MCF 10A (cell line): ENCODE results near the gene MBTD1. TPM values are rescaled to one million over a fixed set of nuclear protein-coding genes. Genes with fewer than 3 reads are reported as not detected.

Experiments
- BruUV-seq: library from RNA; stranded (reverse); fragments of 400-500 nt; replicated peaks from 2 replicates; lab custom pipeline; 2021; lab: Mats Ljungman, UMichigan
- CTCF ChIA-PET: fragments of 300-600 bp; sonication (Branson Sonifier 250); formaldehyde crosslinking; extraction: SDS; loops from one replicate; lab custom pipeline; 2021; ENCODE audit warnings: antibody characterized with exemption, inconsistent platforms; lab: Yijun Ruan, JAX
- POLR2A ChIA-PET: fragments of 300-600, 350-650 bp; sonication (Branson Sonifier 250); formaldehyde crosslinking; extraction: SDS; loops from one replicate; lab custom pipeline; 2020; ENCODE audit warnings: antibody characterized with exemption, inconsistent platforms; lab: Yijun Ruan, JAX
- DNase-seq: peaks from one replicate; pipeline ENCODE4 v3.0.0-alpha.2; 2018; ENCODE audit not compliant: unreplicated experiment
- H3K27ac Mint-ChIP-seq: one replicate; pipeline ENCODE4 v1.8.0; 2022; ENCODE audit warnings: mild to moderate bottlenecking, low read depth, mixed read lengths; ENCODE audit not compliant: unreplicated experiment
- H3K27me3 Mint-ChIP-seq: one replicate; pipeline ENCODE4 v1.8.0; 2022; ENCODE audit warnings: mixed read lengths; ENCODE audit not compliant: insufficient read depth, unreplicated experiment
- H3K36me3 Mint-ChIP-seq: one replicate; pipeline ENCODE4 v1.8.0; 2022; ENCODE audit warnings: mild to moderate bottlenecking, moderate library complexity, mixed read lengths; ENCODE audit not compliant: insufficient read depth, unreplicated experiment
- H3K4me1 Mint-ChIP-seq: one replicate; pipeline ENCODE4 v1.8.0; 2022; ENCODE audit warnings: mixed read lengths; ENCODE audit not compliant: insufficient read depth, unreplicated experiment
- H3K4me3 Mint-ChIP-seq: one replicate; pipeline ENCODE4 v1.8.0; 2022; ENCODE audit warnings: mild to moderate bottlenecking, moderate library complexity, mixed read lengths; ENCODE audit not compliant: unreplicated experiment
- H3K9me3 Mint-ChIP-seq: one replicate; pipeline ENCODE4 v1.8.0; 2022; ENCODE audit warnings: mixed read lengths; ENCODE audit not compliant: unreplicated experiment
- intact Hi-C: fragments of 100-400 bp; cut with micrococcal nuclease; formaldehyde crosslinking; loops from 2 replicates; pipeline ENCODE4 v1.14.1; 2022
- total RNA-seq: library from RNA; stranded (reverse); gene quantifications from 2 replicates; pipeline ENCODE4 v1.2.3, GENCODE V29; 2022
- TF ChIP-seq, protein P1 (sequence below): fragments of 200-600 bp; IDR thresholded peaks from one replicate; pipeline ENCODE4 v1.8.0; 2022; ENCODE audit warnings: antibody characterized with exemption, mild to moderate bottlenecking; ENCODE audit not compliant: unreplicated experiment

Gene MBTD1
- total RNA-seq, 1 experiment from 2014 or later: 7.7 TPM

DNA sequence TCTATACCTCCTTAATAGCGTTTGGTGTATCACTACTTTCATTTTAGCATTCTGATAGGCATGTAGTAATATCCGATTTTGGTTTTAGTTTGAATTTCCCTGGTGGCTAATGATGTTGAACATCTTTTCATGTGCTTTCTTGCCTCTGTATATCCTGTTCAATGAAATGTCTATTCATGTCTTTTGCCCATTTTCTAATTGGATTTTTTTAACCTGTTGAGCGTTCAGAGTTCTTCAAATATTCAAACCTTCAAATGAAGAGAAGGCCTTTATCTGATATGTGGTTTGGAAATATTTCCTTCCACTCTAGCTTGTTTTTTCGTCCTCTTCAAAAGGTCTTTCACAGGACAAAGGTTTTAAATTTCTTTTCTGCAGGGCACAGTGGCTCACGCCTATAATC is 108.9 kb downstream of the MBTD1 start:
- H3K27me3 Mint-ChIP-seq: no peaks in the 10 kb centered on the region
- TF ChIP-seq, protein P1, sequence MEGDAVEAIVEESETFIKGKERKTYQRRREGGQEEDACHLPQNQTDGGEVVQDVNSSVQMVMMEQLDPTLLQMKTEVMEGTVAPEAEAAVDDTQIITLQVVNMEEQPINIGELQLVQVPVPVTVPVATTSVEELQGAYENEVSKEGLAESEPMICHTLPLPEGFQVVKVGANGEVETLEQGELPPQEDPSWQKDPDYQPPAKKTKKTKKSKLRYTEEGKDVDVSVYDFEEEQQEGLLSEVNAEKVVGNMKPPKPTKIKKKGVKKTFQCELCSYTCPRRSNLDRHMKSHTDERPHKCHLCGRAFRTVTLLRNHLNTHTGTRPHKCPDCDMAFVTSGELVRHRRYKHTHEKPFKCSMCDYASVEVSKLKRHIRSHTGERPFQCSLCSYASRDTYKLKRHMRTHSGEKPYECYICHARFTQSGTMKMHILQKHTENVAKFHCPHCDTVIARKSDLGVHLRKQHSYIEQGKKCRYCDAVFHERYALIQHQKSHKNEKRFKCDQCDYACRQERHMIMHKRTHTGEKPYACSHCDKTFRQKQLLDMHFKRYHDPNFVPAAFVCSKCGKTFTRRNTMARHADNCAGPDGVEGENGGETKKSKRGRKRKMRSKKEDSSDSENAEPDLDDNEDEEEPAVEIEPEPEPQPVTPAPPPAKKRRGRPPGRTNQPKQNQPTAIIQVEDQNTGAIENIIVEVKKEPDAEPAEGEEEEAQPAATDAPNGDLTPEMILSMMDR: no peak
- ChIA-PET CTCF (interaction anchor here (0.7 to 1.2 kb wide), 4 partner anchors 32 to 150 kb away, joined by 3 to 7 read pairs (median 4); no protein-coding TSS in a partner anchor), POLR2A (interaction anchor here (1.3 to 7.5 kb wide), 2 partner anchors 9 to 30 kb away, joined by 3 to 145 read pairs; partner anchors contain the start of gene SPAG9)
- no peak overlapping the region for H3K4me3 Mint-ChIP-seq
- BruUV-seq: no TSS peak
- no peaks in the 10 kb centered on the region for H3K9me3 Mint-ChIP-seq
- no peaks in the 10 kb centered on the region for H3K4me1 Mint-ChIP-seq
- peaks cover 8% of the 10 kb centered on the region for H3K36me3 Mint-ChIP-seq
- no peak overlapping the region for H3K27ac Mint-ChIP-seq
- intact Hi-C loops: loop anchor here (5.0 kb wide), 2 partner anchors 199 to 284 kb away; partner anchors contain the start of gene TOB1
- DNase-seq: no peak

DNA sequence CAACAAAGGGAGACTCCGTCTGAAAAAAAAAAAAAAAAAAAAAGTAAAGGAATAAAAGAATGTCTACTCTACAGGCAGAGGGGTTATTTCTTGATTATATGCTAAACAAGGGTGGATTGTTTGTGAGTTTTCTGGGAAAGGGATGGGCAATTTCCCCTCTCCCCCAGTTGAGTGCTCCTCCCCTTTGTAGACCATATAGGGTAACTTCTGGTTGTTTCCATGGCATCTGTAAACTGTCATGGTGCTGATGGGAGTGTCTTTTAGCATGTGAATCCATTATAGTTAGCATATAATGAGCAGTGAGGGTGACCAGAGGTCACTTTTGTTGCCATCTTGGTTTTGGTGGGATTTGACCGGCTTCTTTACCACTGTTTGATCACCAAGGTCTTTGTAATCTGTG is 110.7 kb downstream of the MBTD1 start:
- H3K27me3 Mint-ChIP-seq: no peaks in the 10 kb centered on the region
- DNase-seq: no peak
- no peaks in the 10 kb centered on the region for H3K9me3 Mint-ChIP-seq
- TF ChIP-seq, protein P1: no peak
- no peak overlapping the region for H3K4me3 Mint-ChIP-seq
- no peaks in the 10 kb centered on the region for H3K4me1 Mint-ChIP-seq
- H3K36me3 Mint-ChIP-seq: no peaks in the 10 kb centered on the region
- H3K27ac Mint-ChIP-seq: no peak overlapping the region
- intact Hi-C loops: no loop called here
- ChIA-PET CTCF (no interaction called here), POLR2A (interaction anchor here (0.9 to 7.5 kb wide), 2 partner anchors 27 to 28 kb away, joined by 4 to 145 read pairs; partner anchors contain the start of gene SPAG9)
- no TSS peak for BruUV-seq

DNA sequence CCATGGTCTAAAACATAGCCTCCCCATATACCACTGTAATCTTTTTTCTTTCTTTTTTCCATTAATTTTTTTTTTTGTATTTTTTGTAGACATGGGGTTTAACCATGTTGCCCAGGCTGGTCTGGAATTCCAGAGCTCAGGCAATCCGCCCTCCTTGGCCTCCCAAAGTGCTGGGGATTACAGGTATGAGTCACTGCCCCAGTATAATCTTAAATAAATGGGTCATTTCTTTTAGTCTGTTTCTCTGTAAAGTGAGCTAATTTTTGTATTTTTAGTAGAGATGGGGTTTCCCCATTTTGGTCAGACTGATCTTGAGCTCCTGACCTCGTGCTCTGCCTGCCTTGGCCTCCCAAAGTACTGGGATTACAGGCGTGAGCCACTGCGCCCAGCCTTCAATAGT is 112.2 kb downstream of the MBTD1 start:
- POLR2A ChIA-PET: interaction anchor here (0.7 to 1.7 kb wide), 2 partner anchors 25 to 295 kb away, joined by 3 read pairs; no protein-coding TSS in a partner anchor
- BruUV-seq: no TSS peak

DNA sequence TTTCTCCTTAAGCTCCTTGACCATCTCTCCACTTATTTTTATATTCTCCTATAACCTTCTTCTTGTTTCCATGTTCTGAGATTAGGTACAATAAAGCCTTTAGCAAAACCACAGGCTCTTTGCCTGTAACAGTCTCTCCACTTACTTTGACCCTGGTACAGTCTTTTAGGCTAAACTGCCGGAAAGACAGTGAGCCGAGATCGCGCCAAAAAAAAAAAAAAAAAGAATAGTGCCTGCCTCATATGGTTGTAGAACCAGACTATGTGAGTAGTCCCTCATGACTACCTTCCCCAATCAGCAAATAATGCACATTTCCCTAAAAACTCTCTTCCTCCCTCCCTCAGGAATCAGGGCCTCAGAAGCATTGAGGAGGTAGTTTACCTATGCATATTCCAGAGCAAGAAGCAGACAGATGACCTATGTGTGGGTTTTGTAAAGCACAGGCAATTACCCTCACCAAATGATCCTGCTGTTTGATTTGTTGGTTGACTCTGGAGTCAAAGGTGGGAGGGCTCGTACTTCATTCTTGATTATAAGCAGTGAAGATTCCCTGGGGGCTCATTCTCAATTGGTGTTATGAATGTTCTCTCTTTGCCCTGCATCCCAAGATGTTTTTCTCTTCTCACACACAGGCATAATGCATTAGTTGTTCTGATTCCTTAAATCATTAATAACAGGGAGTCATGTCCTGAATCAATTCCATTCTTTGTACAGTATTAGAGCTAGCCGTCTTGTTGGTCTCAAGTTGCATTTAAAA is 115.4 kb downstream of the MBTD1 start:
- peak overlapping the region; percentile 24 for H3K27ac Mint-ChIP-seq
- POLR2A ChIA-PET: no interaction called here
- intact Hi-C loops: no loop called here
- H3K27me3 Mint-ChIP-seq: no peaks in the 10 kb centered on the region
- no peaks in the 10 kb centered on the region for H3K36me3 Mint-ChIP-seq
- no peak overlapping the region for H3K4me3 Mint-ChIP-seq
- no peaks in the 10 kb centered on the region for H3K9me3 Mint-ChIP-seq
- H3K4me1 Mint-ChIP-seq: no peaks in the 10 kb centered on the region
- DNase-seq: no peak
- CTCF ChIA-PET: interaction anchor here (0.7 to 2.8 kb wide), 2 partner anchors 9 to 779 kb away, joined by 3 to 12 read pairs; partner anchors contain the start of gene NME1
- TF ChIP-seq, protein P1: no peak
- no TSS peak for BruUV-seq

More for the DNA sequence above, 112.2 kb downstream of the MBTD1 start:
- intact Hi-C loops: no loop called here
- H3K27me3 Mint-ChIP-seq: no peaks in the 10 kb centered on the region
- CTCF ChIA-PET: interaction anchor here (0.5 to 1.5 kb wide), 7 partner anchors 12 to 603 kb away, joined by 3 to 5 read pairs (median 4); partner anchors contain the start of gene SPAG9
- no peaks in the 10 kb centered on the region for H3K9me3 Mint-ChIP-seq
- H3K4me3 Mint-ChIP-seq: no peak overlapping the region
- H3K36me3 Mint-ChIP-seq: no peaks in the 10 kb centered on the region
- no peak overlapping the region for H3K27ac Mint-ChIP-seq
- no peak for DNase-seq
- no peaks in the 10 kb centered on the region for H3K4me1 Mint-ChIP-seq
- TF ChIP-seq, protein P1: no peak
